ENCODE measurements around the gene LPGAT1.
"Not testable (repeated sequence)": the region's sequence is repeated elsewhere in the genome, so short reads cannot be mapped to it uniquely, and the experiment has no call there.

Gene LPGAT1

DNA sequence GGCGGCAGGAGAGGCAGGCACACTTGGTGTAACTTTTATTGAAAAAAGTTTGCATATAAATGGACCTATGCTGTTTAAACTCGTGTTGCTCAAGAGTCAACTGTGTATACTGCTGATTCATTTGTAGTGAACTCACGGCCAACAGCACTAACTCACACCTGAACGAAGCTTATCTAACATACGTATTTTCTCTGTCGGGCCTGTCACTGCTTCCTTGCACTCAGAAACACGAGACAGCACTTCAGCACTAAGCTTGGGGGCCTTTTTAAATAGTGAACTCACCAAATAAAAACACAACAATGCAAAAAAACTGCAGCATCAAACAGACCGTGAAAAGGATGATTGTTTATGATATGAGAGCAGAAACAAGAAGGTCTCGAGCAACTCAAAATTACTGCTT lies 96.2 kb downstream of the LPGAT1 start:
- FAIRE-seq: no peak

DNA sequence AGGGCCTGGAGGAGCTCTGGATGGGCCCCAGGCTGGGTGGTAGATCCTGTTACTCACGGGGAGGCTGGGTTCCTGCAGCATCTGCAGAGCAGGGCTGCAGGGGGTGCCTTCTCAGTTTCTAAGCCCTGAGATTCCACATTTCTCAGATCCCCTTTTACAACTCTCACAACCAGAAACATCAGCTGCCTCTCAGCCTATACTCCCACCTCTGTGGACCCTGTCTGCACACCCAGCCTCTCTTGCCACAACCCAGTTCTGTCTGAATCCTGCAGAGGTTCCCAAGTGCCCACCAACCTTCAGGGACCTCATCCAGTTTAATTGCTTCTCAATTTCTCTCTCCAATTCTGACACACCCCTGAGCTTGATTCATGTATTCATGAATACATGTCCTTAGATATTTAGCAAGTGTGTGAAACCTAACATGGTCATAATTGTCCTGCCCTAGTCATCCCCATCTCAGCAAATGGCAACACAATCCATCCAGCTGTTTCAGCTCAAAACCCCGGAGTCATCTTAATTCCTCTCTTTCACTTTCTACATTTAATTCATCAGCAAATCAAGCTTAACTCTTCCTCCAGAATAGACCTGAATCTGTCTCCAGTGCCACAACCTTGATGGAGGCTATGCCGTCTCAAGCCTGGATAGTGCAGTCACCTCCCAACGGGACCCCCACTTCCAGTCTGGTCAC lies 98.1 kb downstream of the LPGAT1 start:
- FAIRE-seq: no peak

DNA sequence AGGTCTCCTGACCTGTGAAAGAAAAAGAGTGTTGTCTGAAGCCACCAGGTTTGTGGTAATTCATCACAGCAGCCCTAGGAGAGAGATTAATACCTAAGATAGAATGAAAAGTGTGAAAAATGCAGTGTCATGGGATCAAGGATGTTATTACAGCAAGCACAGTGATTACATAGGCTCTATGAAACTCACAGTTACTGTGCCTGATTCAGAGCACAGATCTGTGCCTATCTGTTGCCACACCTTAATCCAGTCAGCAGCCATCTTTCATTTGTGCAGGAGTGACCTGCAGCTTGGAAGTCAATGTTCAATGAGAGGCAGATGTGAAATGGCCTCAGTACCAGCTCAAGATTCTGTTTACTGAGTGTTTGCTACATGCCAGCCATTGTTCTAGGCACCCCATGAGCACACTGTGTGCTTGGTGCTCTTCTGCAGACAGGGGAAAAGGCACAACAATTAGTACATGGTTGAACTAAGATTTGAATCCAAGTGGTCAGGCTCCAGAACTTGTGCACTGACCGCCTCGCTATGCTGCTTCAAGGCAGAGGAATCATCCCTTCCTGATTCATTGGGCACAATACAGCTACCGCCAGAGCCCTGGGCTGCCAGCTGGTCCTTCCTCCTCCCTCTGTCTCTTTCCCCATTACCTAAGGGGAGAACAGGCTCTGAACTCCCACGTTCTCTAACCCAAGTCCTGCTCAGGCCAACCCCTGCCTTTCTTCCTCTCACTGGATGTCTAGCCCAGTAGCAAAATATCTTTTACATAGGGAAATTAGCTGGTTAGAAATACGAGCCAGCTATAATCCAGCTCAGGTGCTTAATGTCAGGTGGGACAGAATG lies 98.9 kb downstream of the LPGAT1 start:
- no peak for FAIRE-seq

- no peak for FAIRE-seq
Observed at GRCh38 chr1:211730347-211730746, 100.2 kb downstream of the LPGAT1 start.

GRCh38 chr1:211729238-211729637 lies 101.3 kb downstream of the LPGAT1 start:
- no peak for FAIRE-seq

DNA sequence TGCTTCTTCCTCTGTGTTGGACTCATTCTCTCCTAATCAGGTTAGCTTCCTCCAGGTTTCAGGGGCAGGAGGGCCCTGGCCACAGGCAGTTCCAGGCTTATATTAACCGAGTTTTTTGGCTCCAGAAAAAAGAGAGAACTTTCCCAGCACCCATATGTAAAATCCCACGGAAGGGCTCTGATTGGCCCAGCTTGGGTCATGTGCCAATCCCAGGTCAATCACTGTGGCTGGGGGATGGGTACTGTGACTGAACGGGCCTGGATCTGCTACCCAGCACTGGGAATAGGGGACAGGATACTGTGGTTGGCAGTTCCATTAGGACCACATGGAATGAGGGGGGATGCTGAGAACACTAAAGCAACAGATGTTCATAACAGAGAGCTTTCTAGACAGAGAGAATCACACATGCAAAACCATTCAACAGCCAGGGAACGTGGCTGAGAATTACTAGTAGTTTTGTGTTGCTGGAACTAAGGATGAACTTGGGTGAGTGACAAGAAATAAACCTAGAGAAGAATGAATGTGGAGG lies 104.0 kb downstream of the LPGAT1 start:
- FAIRE-seq: no peak

GRCh38 chr1:211724687-211725196 lies 105.8 kb downstream of the LPGAT1 start:
- FAIRE-seq: no peak

- FAIRE-seq: no peak
Observed at GRCh38 chr1:211723273-211723672, 107.3 kb downstream of the LPGAT1 start.

- FAIRE-seq: no peak
Observed at GRCh38 chr1:211722277-211723175, 108.0 kb downstream of the LPGAT1 start.

GRCh38 chr1:211716555-211716954 lies 114.0 kb downstream of the LPGAT1 start:
- not testable (repeated sequence) for FAIRE-seq

DNA sequence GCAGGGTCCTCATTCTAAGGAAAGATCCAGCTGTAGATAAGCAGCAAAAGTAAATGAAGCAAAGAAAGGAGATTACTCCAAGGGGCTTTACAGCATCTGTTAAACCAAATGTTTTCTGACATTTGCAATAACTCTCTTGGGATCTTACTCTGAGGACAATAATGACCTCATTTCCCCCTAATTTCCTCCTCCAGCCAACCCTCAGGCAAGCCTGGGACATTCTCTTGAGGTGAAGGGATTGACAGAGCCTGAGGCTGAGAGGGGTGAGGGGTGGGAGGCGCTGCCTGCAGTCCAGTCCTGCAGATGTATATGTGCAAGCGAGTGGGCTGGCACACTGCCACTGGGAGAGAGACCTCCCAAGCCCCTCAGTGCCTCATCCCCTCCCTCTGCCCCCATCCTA lies 114.6 kb downstream of the LPGAT1 start:
- no peak for FAIRE-seq

DNA sequence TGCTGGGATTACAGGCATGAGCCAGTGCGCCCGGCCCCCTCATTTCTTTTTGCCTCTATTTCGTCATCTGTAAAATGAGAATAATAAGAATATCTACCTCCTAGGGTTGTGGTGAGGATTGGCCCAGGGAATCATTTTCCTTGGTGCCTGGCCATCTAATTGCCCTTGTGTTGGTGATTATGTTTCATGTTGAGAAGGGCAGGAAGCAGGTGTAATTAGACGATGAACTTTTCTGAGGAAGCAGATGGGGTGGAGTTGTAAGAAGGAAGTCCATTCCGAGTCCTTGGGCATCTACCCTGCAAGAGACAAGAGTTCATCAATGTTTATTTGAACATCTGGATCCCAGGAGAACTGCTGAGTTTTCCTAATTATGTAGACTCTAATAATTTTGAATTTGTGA lies 116.4 kb downstream of the LPGAT1 start:
- FAIRE-seq: no peak

- no peak for FAIRE-seq
Observed at GRCh38 chr1:211713231-211713630, 117.3 kb downstream of the LPGAT1 start.

DNA sequence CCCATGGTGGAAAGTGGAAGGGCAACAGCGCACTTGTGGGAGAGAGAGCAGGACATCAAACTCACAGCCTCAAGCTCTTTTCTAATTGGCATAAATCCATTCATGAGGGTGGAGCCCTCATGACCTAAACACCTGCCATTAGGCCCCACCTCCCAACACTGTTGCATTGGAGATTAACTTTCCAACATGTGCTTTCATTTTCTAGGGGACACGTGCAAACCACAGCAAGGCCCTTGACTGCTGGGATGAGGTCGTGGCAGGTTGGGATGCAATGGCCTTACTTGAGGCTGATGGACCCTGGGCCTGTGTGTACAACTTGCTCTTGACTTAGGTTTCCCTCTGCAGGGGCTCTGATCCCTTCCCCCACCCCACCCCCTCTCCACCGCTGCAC lies 119.3 kb downstream of the LPGAT1 start:
- no peak for FAIRE-seq

GRCh38 chr1:211710566-211711314 lies 119.8 kb downstream of the LPGAT1 start:
- no peak for FAIRE-seq

GRCh38 chr1:211708926-211709325 lies 121.6 kb downstream of the LPGAT1 start:
- FAIRE-seq: no peak

DNA sequence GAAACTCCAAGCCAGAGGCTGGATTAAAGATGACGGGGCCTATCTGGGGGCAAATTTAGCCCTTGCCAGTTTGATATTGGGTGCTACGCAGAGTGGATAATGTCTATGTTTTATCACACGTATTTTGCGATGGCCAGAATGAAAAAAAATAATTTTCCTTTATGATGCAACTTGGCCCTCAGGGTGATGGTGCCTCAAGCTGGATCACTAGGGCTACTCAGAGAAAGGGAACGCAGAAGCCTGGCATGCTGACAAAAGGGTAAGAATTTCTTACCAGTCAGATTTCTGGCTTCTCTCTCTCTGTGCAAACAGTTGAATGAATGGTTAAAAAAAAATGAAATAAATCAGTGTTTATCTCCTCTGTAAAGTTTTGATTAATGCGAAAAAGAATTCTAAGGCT lies 122.6 kb downstream of the LPGAT1 start:
- FAIRE-seq: no peak

DNA sequence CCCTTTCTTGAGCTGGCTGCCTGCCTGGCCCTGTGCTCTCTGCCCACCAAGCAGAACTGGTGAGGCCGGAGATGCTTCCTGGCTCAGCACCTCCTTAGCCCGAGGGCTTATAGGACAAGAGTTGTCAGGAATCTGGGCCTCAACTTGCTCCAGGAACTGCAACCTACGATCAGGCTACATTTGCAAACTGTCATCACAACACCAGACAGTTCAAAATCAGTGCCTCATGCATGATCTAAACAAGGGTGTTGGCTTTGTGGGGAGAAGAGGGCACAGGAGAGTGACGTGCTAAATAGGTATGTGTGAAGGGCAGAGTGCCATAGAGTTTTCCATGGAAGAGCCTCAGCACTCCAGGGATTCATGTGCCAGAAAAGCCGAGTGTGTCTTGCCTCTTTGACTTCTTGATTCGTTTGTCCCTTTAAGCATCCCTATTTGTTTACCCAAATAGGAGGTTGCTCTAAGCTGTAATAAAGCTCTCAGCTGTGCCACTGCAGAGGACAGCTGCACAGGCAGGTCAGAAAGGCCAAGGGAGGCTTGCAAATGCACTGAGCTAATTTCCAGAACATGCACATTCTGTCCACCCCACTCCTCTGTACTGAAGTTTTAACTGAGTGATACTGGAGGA lies 125.0 kb downstream of the LPGAT1 start:
- FAIRE-seq: no peak

DNA sequence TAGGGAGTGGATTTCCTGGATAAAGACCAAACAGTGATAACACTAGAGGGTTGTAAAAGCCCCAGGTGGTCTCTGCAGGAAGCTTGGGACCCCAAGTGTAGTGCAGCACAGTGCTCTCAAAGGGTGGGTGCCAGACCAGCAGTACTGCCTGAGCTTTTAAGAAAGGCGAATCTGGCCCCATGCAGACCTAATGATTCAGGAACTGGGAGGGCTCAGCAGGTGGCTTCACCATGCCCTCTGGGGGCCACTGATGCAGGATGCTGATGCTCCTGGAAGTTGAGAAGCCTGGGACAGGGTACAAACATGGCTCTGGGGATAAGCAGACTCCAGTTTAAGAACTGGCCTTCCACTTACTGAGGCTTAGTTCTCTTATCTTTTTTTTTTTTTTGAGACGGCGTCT lies 126.0 kb downstream of the LPGAT1 start:
- FAIRE-seq: no peak

DNA sequence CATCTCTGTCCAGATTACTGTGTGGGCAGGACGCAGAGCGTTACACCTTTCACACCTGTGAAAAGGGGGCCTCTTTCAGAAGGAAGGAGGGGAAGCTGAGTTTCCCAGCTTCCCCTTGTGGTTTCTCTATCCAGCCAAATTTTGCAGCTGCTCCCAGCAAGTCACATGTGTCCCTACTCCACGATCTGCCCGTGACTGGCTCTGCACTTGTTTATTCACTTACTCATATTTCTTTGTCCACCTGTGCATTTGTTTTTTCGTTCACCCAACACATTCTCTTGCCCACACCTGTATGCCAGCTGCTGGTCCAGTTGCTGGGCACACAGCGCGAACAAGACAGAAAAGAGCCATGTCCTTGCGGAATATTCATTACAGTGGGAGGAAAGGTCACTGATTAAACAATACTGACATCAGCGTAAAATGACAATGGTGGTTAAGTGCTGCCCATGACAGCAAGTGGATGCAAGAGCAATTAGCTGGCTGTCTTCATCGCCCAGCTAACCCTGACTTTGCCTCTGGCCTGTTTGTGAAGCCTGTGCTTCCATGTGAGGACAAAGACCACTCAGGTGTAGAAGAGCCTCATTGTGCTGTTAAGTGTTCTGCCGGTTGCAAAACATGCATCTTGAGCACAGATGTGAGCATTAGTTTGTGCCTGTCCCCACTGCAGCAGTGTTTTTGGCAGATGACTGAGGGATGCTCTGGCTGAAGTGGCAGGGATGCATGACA lies 126.6 kb downstream of the LPGAT1 start:
- FAIRE-seq: no peak

- FAIRE-seq: no peak
Observed at GRCh38 chr1:211701733-211702132, 128.8 kb downstream of the LPGAT1 start.

Data from TTC549 (cell line).